ENCODE data around the gene ABCA7.

Gene ABCA7

DNA sequence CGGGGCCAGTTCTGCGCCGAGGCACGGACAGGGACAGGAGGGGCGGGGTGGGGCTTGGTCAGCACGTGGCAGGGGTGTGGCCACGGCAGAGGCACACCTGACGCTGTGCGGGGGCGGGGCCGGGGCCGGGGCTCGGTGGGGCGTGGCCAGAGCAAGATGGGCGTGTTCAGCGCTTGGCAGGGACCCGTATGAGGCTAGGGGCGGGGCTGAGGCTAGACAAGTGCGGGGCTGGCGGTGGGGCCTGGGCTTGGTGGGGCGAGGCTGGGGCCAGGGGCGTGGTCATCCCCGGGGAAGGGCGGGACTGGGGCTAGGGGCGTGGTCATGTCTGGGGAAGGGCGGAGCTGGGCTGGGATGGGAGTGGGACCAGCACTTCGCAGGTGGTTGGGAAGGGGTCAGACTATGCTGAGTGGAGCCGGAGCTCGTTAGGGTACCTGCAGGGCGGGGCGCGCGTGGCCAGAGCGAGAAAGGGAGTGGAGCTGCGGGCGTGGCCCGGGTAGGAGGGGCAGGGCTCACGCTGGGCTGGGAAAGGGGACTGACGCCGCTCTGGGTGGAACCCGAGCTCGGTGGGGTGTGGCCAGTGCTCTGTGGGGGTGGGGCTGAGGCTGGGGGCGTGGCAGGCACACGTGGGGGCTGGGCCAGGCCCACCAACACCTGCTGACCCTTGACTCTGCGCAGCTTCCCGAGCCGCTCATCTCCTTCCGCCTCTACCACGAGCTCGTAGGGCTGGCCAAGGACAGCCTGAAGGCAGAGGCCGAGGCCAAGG, 42.4 kb downstream of the ABCA7 start:
- TF ChIP-seq CTCF (IDR thresholded peaks at IDR 0.05; ENCODE audit: low read depth, low read length), result no peak
- DNase-seq (ENCODE audit: extremely low read depth, low read depth), result no peak

GRCh38 chr19:1082928-1083816, 43.3 kb downstream of the ABCA7 start:
- no peak for DNase-seq (ENCODE audit: extremely low read depth, low read depth)
- no peak for TF ChIP-seq CTCF (IDR thresholded peaks at IDR 0.05; ENCODE audit: low read depth, low read length)

- TF ChIP-seq CTCF (IDR thresholded peaks at IDR 0.05; ENCODE audit: low read depth, low read length), result no peak
These were observed 44.3 kb downstream of the ABCA7 start for GRCh38 chr19:1084024-1084868.

GRCh38 chr19:1085053-1085658, 45.2 kb downstream of the ABCA7 start:
- TF ChIP-seq CTCF (IDR thresholded peaks at IDR 0.05; ENCODE audit: low read depth, low read length), result no peak
- DNase-seq (ENCODE audit: extremely low read depth, low read depth), result no peak

More at GRCh38 chr19:1084024-1084868, 44.3 kb downstream of the ABCA7 start:
- DNase-seq (ENCODE audit: extremely low read depth, low read depth), result no peak

DNA sequence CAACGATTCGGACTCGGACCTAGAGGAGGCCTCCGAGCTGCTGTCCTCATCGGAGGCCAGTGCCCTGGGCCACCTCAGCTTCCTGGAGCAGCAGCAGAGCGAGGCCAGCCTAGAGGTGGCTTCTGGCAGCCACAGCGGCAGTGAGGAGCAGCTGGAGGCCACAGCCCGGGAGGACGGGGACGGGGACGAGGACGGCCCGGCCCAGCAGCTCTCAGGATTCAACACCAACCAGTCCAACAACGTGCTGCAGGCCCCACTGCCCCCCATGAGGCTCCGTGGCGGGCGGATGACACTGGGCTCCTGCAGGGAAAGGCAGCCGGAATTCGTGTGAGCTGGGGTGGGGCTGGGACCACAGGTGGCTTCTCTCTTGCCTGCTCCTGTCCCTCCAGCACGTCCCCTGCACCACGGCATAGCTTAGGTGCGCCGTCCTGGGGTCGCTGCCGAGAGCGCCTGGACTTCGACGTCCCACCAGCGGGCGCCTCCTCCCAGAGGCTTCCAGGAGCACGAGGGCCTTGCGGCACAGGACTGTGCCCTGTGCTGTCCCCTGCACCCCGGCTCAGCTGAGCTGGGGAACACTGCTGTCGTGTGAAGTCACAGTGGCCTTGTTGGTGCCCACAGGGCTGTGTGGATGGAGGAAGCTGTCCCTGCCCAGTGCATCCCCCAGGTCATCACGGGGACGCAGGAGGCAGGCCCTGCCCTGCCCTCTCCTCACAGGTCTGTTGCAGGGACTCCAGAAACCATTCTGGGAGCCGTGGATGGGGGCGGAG, 46.0 kb downstream of the ABCA7 start:
- no peak for DNase-seq (ENCODE audit: extremely low read depth, low read depth)
- TF ChIP-seq CTCF (IDR thresholded peaks at IDR 0.05; ENCODE audit: low read depth, low read length), result no peak

GRCh38 chr19:1086613-1087012, 46.7 kb downstream of the ABCA7 start:
- TF ChIP-seq CTCF (IDR thresholded peaks at IDR 0.05; ENCODE audit: low read depth, low read length), result no peak
- DNase-seq (ENCODE audit: extremely low read depth, low read depth), result no peak

Data from AG09319 (cell line).